IPS-11a (cell line): ENCODE data around the gene VMO1.

Experiments
- H3K4me3 ChIP-seq: one replicate; pipeline ENCODE4 v1.5.1; 2013; ENCODE audit warnings: low read depth, low read length, control low read depth

VMO1 gene

GRCh38 chr17:4766201-4766600 is 20.0 kb downstream of the VMO1 start:
- no peak overlapping the region for H3K4me3 ChIP-seq

GRCh38 chr17:4764595-4764994 is 21.6 kb downstream of the VMO1 start:
- no peak overlapping the region for H3K4me3 ChIP-seq

- no peak overlapping the region for H3K4me3 ChIP-seq
These were observed 26.4 kb downstream of the VMO1 start for GRCh38 chr17:4759776-4760236.

- no peak overlapping the region for H3K4me3 ChIP-seq
These were observed 32.8 kb downstream of the VMO1 start for GRCh38 chr17:4753392-4753791.

DNA sequence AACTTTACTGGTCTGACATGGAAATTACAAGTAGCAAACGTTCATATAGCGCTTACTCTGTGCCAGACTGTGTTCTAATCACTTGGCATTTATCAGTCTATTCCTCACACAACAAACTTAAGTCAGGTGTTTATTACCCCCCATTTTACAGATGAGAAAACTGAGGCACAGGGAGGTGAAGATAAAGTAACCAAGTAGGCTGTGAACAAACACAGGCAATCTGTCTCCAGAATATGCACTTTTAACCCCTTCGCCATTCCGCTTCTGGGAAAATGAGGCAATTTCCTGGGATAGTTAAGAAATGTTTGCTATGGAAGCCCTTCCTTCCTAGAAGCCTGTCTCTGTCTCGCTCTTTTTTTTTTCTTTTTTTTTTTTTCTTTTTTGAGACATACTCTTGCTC is 34.2 kb downstream of the VMO1 start:
- no peak overlapping the region for H3K4me3 ChIP-seq

DNA sequence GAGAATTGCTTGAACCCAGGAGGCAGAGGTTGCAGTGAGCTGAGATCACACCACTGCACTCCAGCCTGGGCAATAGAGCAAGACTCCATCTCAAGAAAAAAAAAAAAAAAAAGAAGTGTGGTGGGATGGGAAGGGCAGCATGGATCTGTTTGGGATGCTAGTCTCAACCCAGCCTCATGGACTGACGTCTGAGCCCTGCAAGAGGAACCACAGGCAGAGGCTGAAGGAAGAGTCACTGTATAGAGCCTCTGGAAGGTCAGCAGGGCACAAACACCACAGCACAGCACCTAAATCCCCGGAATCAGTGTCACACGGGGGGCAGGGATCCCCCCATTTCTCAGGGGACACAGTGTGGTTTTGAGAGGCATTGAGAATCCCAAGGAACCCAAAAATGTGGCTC is 35.6 kb downstream of the VMO1 start:
- H3K4me3 ChIP-seq, result no peak overlapping the region

GRCh38 chr17:4748686-4749085 is 37.5 kb downstream of the VMO1 start:
- H3K4me3 ChIP-seq, result no peak overlapping the region

- H3K4me3 ChIP-seq, result no peak overlapping the region
These were observed 38.3 kb downstream of the VMO1 start for GRCh38 chr17:4747847-4748246.

- peak overlapping the region; percentile 40 for H3K4me3 ChIP-seq
These were observed 40.9 kb downstream of the VMO1 start for GRCh38 chr17:4744999-4745969.

GRCh38 chr17:4743898-4744297 is 42.3 kb downstream of the VMO1 start:
- no peak overlapping the region for H3K4me3 ChIP-seq

- H3K4me3 ChIP-seq, result no peak overlapping the region
These were observed 42.9 kb downstream of the VMO1 start for GRCh38 chr17:4743216-4743615.

DNA sequence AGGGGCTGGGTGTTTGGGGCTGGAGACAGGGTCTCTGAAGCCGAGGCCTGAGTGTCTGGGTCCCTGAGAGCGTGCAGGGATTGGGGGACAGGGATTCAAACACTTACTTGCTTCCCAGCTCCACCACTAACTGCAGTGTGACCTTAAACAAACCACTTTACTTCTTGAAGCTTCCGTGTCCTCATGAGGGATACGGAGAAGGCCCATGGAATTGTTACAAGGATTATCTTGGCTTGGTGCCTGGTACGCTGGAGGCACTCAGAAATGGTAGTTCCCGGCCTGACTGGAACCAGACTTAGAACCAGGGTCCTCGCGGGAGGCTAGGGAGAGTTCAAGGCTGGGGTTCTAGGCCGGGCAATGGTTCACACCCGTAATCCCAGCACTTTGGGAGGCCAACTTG is 43.5 kb downstream of the VMO1 start:
- no peak overlapping the region for H3K4me3 ChIP-seq

DNA sequence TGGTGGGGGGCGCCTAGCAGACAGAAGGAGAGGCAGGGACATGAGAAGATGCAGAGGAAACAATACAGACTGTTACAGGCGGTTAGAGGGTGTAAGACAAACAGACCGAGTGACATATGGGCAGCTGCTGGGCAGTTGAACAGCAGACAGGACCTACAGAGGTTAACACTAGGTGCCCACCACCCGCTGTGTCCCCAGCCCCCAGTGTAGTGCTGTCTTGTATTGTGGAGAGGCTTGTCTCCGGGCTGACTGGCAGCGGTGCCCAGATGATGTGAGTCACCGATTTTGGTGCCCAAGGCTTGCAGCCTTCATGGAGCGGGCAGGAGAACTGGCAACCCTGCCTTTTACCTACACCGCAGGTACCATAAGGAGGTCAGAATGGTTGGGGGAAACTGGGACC is 44.0 kb downstream of the VMO1 start:
- H3K4me3 ChIP-seq, result no peak overlapping the region

- no peak overlapping the region for H3K4me3 ChIP-seq
These were observed 44.6 kb downstream of the VMO1 start for GRCh38 chr17:4741544-4741943.

DNA sequence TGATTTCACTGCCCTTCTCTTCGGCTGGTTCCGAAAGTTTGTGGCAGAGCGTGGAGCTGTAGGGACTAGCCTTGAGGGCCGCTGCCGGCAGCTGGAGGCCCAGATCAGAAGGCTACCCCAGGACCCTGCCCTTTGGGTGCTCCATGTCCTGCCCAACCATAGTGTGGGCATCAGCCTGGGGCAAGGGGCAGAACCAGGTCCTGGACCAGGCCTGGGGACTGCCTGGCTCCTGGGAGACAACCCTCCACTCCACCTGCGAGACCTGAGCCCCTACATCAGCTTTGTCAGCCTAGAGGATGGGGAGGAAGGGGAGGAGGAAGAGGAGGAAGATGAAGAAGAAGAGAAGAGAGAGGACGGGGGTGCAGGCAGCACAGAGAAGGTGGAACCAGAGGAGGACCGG is 45.6 kb downstream of the VMO1 start:
- H3K4me3 ChIP-seq, result no peak overlapping the region

GRCh38 chr17:4740025-4740351 is 46.2 kb downstream of the VMO1 start:
- H3K4me3 ChIP-seq, result peak overlapping the region; percentile 53

DNA sequence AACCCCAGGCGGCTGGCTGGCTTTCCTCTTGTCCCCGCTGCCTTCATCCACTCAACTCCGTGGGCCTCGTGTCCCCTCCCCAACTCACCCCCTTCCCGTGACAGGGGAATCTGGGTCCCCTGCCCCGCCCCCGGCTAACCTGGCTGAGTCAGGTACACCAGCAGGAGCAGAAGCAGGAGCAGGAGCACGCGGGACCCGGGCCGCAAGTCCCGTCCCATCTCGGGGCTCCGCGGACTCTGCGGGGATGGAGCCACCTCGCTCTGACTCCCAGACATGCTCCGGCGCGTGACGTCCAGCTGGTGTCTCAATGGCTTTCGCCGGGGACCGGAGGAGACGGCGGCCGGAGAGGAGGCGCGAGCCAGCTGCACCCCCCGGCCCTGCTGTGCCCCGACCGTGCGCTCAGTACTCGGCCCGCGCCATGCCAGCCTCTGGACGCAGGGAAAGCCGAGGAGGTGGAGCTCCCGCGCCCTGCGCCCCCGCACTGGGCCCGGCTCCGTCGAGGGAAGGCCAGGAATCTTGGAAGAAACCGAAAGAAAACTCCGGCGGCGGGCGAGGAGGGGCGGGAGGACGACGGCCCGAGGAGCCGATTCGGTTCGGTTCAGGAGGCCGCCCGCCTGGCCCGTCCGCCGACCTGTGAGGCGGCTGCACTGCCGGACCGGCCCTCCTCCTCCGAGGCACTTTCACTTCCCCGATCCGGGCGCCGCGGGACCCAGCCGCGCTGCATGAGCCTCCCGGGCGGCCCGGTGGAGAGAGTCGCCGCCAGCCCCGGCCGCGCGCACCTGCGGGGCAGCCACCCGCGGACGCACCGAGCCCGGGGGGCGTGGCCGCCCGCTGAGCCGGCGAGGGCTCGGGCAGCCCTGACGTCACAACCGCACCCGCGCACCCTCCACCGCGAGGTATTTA is 46.8 kb downstream of the VMO1 start, which contains the start of the genes CXCL16 and ZMYND15:
Gene CXCL16, minus strand, starts transcription at position 807 of the 903 bp plus-strand sequence. Its CDS starts 589 bp downstream, at position 218.
Gene ZMYND15, plus strand, starts transcription at position 712 of the 903 bp plus-strand sequence. CDS start 716 bp downstream, outside the sequence.
- peak within 1 kb of the TSS; percentile 53 for H3K4me3 ChIP-seq

GRCh38 chr17:4738136-4739121 is 47.7 kb downstream of the VMO1 start:
- peak overlapping the region; percentile 53 for H3K4me3 ChIP-seq

DNA sequence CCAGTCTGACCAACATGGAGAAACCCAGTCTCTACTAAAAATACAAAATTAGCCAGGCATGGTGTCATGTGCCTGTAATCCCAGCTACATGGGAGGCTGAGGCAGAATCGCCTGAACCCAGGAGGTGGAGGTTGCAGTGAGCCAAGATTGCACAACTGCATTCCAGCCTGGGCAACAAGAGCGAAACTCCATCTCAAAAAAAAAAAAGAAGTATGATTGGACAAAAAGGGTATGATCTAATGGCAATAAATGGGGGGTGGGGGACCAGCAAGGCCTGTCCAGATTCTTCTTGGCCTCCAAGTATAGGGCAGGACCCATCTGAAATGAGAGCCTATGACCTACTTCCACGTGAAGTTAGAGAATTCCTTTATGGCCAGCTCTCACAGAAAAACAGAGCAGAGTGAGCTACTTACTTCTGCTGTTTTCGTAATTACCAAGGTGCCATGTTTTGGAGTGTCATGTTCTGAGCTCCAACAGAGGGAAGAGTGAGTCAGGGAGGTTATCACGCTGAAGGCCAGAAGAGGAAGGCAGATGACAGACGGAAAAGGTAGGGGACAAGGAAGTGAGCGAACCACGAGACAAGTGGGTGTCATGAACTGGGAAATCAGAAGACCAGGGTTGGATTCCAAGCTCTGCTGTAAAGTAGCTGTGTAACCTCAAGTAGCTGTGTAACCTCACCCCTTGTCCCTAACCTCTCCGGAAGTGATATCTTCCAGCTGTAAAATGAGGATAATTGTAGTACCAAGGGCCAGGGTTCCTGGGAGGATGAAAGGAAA is 50.1 kb downstream of the VMO1 start:
- no peak overlapping the region for H3K4me3 ChIP-seq
